Liver (tissue), 9 donors: ENCODE results near the gene GINS2. TPM values are rescaled to one million over a fixed set of nuclear protein-coding genes. Genes with fewer than 3 reads are reported as not detected.

Experiments
- DNase-seq: peaks from one replicate; pipeline ENCODE4 v3.0.0-alpha.2; 2017; ENCODE audit warnings: low spot score
- H3K27ac ChIP-seq, 2 donors: one replicate each; pipeline ENCODE4 v1.7.0; 2013; ENCODE audit warnings: inconsistent platforms in 2 of 2, low read length in 2 of 2, control low read depth in 1 of 2, low read depth in 1 of 2, mild to moderate bottlenecking in 1 of 2
- H3K27me3 ChIP-seq, 4 donors: one replicate each; pipeline versions ENCODE4 v1.6.1 to v1.7.0; 2013; ENCODE audit warnings: low read length in 3 of 4, inconsistent platforms in 1 of 4, mild to moderate bottlenecking in 1 of 4, moderate library complexity in 1 of 4; ENCODE audit not compliant: control insufficient read depth in 4 of 4, insufficient read depth in 4 of 4
- H3K36me3 ChIP-seq, 4 donors: one replicate each; pipeline versions ENCODE4 v1.6.1 to v1.7.0; 2013; ENCODE audit warnings: low read length in 3 of 4, mild to moderate bottlenecking in 3 of 4, low read depth in 1 of 4, moderate library complexity in 1 of 4; ENCODE audit not compliant: control insufficient read depth in 4 of 4, insufficient read depth in 3 of 4
- H3K4me1 ChIP-seq, 4 donors: one replicate each; pipeline versions ENCODE4 v1.6.1 to v1.7.0; 2013; ENCODE audit warnings: low read length in 3 of 4, mild to moderate bottlenecking in 3 of 4, moderate library complexity in 1 of 4; ENCODE audit not compliant: control insufficient read depth in 4 of 4, insufficient read depth in 4 of 4
- H3K4me3 ChIP-seq, 3 donors: one replicate each; pipeline versions ENCODE4 v1.6.1 to v1.7.0; 2013; ENCODE audit warnings: low read length in 3 of 3, control low read depth in 1 of 3, low read depth in 1 of 3, mild to moderate bottlenecking in 1 of 3
- H3K9ac ChIP-seq, 2 donors: one replicate each; pipeline ENCODE4 v1.7.0; 2013; ENCODE audit warnings: low read length in 2 of 2, mild to moderate bottlenecking in 2 of 2, moderate library complexity in 2 of 2, control low read depth in 1 of 2, low read depth in 1 of 2
- H3K9me3 ChIP-seq, 4 donors: one replicate each; pipeline versions ENCODE4 v1.6.1 to v1.7.0; 2013; ENCODE audit warnings: low read length in 3 of 4; ENCODE audit not compliant: control insufficient read depth in 4 of 4
- EGR1 ChIP-seq, 2 donors: IDR thresholded peaks; 2 replicates each; pipeline ENCODE4 v1.6.1; 2016 to 2018; ENCODE audit warnings: antibody characterized with exemption in 2 of 2, low read depth in 2 of 2
- FOXA1 ChIP-seq: IDR thresholded peaks from 2 replicates; pipeline ENCODE4 v1.6.1; 2016; ENCODE audit warnings: antibody characterized with exemption
- FOXA2 ChIP-seq: IDR thresholded peaks from 2 replicates; pipeline ENCODE4 v1.6.1; 2016; ENCODE audit warnings: antibody characterized with exemption
- GABPA ChIP-seq, 2 donors: IDR thresholded peaks in 1 of 2; conservative IDR thresholded peaks in 1 of 2; 2 replicates each; pipeline ENCODE4 v1.6.1; 2016; ENCODE audit warnings: antibody characterized with exemption in 2 of 2, mild to moderate bottlenecking in 1 of 2, moderate library complexity in 1 of 2
- HNF4A ChIP-seq, 2 donors: conservative IDR thresholded peaks; 2 replicates each; pipeline ENCODE4 v1.6.1; 2016; ENCODE audit warnings: antibody characterized with exemption in 2 of 2, mild to moderate bottlenecking in 2 of 2
- HNF4G ChIP-seq: IDR thresholded peaks from 2 replicates; pipeline ENCODE4 v1.6.1; 2016; ENCODE audit warnings: antibody characterized with exemption
- JUND ChIP-seq, 2 donors: IDR thresholded peaks; 2 replicates each; pipeline ENCODE4 v1.6.1; 2016; ENCODE audit warnings: antibody characterized with exemption in 2 of 2
- NR2F2 ChIP-seq: IDR thresholded peaks from 2 replicates; pipeline ENCODE4 v1.6.1; 2016; ENCODE audit warnings: antibody characterized with exemption
- RAD21 ChIP-seq, 2 donors: IDR thresholded peaks; 2 replicates each; pipeline ENCODE4 v1.6.1; 2016; ENCODE audit warnings: antibody characterized with exemption in 2 of 2, mild to moderate bottlenecking in 2 of 2
- RXRA ChIP-seq, 2 donors: IDR thresholded peaks; 2 replicates each; pipeline ENCODE4 v1.6.1; 2017 to 2018; ENCODE audit warnings: antibody characterized with exemption in 2 of 2, mild to moderate bottlenecking in 1 of 2
- TAF1 ChIP-seq: conservative IDR thresholded peaks from 2 replicates; pipeline ENCODE4 v1.6.1; 2016; ENCODE audit warnings: antibody characterized with exemption, mild to moderate bottlenecking
- WGBS: extraction: QIAGEN DNeasy Blood & Tissue Kit; methylation state at CpG from one replicate; pipeline ENCODE4 v1.1.7; 2013; 5-methylcytosine and 5-hydroxymethylcytosine counted together
- polyA plus RNA-seq, 2 donors: library from polyadenylated mRNA; stranded (reverse) in 1 of 2; unstranded in 1 of 2; fragments of 200-250 nt in 1 of 2; fragments of >200 nt in 1 of 2; fragmentation: Nextera tagmentation in 1 of 2; extraction: Ambion mirVana in 1 of 2; gene quantifications; one replicate each; pipeline versions ENCODE4 v1.2.1 to v1.2.3, GENCODE V29; 2013 to 2015
- total RNA-seq, 2 donors: library from RNA; depleted of rRNA; stranded (reverse); fragments of >200 nt; gene quantifications; one replicate each; pipeline ENCODE4 v1.2.3, GENCODE V29; 2014
- TF ChIP-seq, protein P1 (sequence below): fragments of 150-350 bp; IDR thresholded peaks from 2 replicates; pipeline ENCODE4 v1.5.1; 2017; ENCODE audit warnings: improper control_type of control experiment, low read depth, low read length; ENCODE audit not compliant: missing input control
- TF ChIP-seq, protein P2 (sequence below): IDR thresholded peaks from 2 replicates; pipeline ENCODE4 v1.6.1; 2016; ENCODE audit warnings: antibody characterized with exemption
- TF ChIP-seq, protein P3 (sequence below): IDR thresholded peaks from 2 replicates; pipeline ENCODE4 v1.6.1; 2016; ENCODE audit warnings: antibody characterized with exemption
- TF ChIP-seq, protein P4 (sequence below): IDR thresholded peaks from 2 replicates; pipeline ENCODE4 v1.6.1; 2016; ENCODE audit warnings: antibody characterized with exemption, mild to moderate bottlenecking
- TF ChIP-seq, protein P5 (sequence below): IDR thresholded peaks from 2 replicates; pipeline ENCODE4 v1.6.1; 2016; ENCODE audit warnings: antibody characterized with exemption
- donor health status: healthy.
- donor health status: healthy.
- donor health status: healthy.
- donor health status: healthy.
- donor health status: healthy.

The GINS2 gene
- total and polyA plus RNA-seq, 4 donors, result 0.17 to 9.3 (median 0.86) TPM

DNA sequence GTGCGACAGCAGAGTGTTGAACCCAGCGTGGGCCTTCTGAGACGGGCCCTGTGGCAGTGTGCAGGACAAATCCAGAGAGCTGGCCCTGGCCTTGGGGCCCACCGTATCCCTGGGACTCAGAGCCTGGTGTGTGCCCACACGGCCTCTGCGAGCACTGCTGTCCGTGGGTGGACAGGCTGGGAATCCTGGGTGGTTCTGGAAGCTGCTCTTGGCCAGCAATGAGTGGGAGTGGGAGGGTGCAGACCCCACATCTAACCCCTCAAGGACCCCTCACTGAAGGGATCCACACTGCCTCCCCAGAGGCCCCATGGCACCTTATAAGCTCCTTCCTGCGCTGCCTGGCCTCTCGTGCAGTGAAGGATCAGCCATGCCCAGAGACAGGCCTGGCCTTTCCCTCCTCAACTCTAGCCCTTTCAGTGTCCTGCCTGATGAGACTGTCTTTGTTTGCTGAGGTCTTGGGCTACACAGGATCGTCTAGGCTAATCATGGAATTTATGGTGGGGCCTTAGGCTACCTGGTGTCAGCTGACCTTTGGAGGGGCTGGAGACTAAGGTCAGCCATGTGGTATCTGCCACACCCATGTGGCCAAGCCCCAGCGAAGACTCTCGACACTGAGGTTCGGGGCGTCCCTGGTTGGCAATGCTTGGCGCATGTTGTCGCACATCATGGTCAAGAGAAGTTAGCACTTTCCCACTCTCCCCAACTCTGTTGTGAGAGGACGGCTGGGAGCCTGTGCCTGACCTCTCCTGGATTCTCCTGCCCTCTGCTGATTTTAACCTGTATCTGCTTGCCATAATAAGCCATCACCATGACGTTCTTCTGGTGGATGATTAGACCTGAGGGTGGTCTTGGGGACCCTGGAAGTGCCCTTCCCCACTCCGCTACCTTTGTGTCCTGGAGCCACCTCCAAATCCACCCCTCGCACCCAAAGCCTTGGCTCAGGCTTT is 16.4 kb upstream of the GINS2 start:
- Histone ChIP-seq H3K27me3 (no peaks in the 10 kb centered on the region), H3K9me3 (no peaks in the 10 kb centered on the region), H3K27ac (no peak overlapping the region), H3K4me1 (no peaks in the 10 kb centered on the region), H3K4me3 (no peak overlapping the region), H3K36me3 (no peaks in the 10 kb centered on the region), H3K9ac (no peak overlapping the region)
- no peak for TF ChIP-seq HNF4G
- peak; percentile 63 to 72 for TF ChIP-seq RAD21 (IDR thresholded peaks at IDR 0.05)
- no peak for TF ChIP-seq GABPA (IDR thresholded peaks at IDR 0.05 in 1 of 2, conservative IDR thresholded peaks at IDR 0.05 in 1 of 2)
- no peak for TF ChIP-seq FOXA1
- TF ChIP-seq, protein P1, sequence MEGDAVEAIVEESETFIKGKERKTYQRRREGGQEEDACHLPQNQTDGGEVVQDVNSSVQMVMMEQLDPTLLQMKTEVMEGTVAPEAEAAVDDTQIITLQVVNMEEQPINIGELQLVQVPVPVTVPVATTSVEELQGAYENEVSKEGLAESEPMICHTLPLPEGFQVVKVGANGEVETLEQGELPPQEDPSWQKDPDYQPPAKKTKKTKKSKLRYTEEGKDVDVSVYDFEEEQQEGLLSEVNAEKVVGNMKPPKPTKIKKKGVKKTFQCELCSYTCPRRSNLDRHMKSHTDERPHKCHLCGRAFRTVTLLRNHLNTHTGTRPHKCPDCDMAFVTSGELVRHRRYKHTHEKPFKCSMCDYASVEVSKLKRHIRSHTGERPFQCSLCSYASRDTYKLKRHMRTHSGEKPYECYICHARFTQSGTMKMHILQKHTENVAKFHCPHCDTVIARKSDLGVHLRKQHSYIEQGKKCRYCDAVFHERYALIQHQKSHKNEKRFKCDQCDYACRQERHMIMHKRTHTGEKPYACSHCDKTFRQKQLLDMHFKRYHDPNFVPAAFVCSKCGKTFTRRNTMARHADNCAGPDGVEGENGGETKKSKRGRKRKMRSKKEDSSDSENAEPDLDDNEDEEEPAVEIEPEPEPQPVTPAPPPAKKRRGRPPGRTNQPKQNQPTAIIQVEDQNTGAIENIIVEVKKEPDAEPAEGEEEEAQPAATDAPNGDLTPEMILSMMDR, result peak; percentile 26
- TF ChIP-seq RXRA (IDR thresholded peaks at IDR 0.05), result no peak
- TF ChIP-seq, protein P2, sequence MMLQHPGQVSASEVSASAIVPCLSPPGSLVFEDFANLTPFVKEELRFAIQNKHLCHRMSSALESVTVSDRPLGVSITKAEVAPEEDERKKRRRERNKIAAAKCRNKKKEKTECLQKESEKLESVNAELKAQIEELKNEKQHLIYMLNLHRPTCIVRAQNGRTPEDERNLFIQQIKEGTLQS, result no peak
- WGBS, result 85% methylated on average over 20 of the region's 20 CpGs
- no peak for DNase-seq

DNA sequence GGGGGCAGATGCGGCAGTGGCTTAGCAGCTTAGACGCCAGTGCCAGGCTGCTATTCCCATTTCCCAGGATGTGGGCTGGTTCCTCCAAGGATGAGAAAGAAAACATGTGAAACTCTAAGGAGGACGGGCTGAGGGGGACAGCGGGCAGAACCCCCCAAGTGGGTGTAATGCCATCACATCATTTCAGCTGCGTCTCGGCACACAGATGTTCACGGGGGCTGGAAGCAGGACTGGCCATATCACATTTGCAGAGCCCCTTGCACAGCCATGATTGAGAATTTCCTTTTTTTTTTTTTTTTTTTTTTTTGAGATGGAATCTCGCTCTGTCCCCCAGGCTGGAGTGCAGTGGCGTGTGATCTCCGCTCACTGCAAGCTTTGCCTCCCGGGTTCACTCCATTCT is 15.3 kb upstream of the GINS2 start:
- Histone ChIP-seq H3K4me1 (no peaks in the 10 kb centered on the region), H3K27ac (no peak overlapping the region), H3K27me3 (no peaks in the 10 kb centered on the region), H3K9me3 (no peaks in the 10 kb centered on the region), H3K36me3 (no peaks in the 10 kb centered on the region), H3K9ac (no peak overlapping the region), H3K4me3 (no peak overlapping the region)
- TF ChIP-seq GABPA (IDR thresholded peaks at IDR 0.05 in 1 of 2, conservative IDR thresholded peaks at IDR 0.05 in 1 of 2), result no peak
- TF ChIP-seq, protein P3, sequence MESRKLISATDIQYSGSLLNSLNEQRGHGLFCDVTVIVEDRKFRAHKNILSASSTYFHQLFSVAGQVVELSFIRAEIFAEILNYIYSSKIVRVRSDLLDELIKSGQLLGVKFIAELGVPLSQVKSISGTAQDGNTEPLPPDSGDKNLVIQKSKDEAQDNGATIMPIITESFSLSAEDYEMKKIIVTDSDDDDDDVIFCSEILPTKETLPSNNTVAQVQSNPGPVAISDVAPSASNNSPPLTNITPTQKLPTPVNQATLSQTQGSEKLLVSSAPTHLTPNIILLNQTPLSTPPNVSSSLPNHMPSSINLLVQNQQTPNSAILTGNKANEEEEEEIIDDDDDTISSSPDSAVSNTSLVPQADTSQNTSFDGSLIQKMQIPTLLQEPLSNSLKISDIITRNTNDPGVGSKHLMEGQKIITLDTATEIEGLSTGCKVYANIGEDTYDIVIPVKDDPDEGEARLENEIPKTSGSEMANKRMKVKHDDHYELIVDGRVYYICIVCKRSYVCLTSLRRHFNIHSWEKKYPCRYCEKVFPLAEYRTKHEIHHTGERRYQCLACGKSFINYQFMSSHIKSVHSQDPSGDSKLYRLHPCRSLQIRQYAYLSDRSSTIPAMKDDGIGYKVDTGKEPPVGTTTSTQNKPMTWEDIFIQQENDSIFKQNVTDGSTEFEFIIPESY, result no peak
- no peak for TF ChIP-seq TAF1
- no peak for TF ChIP-seq EGR1 (IDR thresholded peaks at IDR 0.05; ENCODE audit: low read depth in 2 of 2)
- no peak for TF ChIP-seq FOXA2
- TF ChIP-seq NR2F2, result no peak
- TF ChIP-seq, protein P2, result no peak
- no peak for TF ChIP-seq JUND (IDR thresholded peaks at IDR 0.05)
- TF ChIP-seq HNF4A (conservative IDR thresholded peaks at IDR 0.05), result no peak
- TF ChIP-seq, protein P4, sequence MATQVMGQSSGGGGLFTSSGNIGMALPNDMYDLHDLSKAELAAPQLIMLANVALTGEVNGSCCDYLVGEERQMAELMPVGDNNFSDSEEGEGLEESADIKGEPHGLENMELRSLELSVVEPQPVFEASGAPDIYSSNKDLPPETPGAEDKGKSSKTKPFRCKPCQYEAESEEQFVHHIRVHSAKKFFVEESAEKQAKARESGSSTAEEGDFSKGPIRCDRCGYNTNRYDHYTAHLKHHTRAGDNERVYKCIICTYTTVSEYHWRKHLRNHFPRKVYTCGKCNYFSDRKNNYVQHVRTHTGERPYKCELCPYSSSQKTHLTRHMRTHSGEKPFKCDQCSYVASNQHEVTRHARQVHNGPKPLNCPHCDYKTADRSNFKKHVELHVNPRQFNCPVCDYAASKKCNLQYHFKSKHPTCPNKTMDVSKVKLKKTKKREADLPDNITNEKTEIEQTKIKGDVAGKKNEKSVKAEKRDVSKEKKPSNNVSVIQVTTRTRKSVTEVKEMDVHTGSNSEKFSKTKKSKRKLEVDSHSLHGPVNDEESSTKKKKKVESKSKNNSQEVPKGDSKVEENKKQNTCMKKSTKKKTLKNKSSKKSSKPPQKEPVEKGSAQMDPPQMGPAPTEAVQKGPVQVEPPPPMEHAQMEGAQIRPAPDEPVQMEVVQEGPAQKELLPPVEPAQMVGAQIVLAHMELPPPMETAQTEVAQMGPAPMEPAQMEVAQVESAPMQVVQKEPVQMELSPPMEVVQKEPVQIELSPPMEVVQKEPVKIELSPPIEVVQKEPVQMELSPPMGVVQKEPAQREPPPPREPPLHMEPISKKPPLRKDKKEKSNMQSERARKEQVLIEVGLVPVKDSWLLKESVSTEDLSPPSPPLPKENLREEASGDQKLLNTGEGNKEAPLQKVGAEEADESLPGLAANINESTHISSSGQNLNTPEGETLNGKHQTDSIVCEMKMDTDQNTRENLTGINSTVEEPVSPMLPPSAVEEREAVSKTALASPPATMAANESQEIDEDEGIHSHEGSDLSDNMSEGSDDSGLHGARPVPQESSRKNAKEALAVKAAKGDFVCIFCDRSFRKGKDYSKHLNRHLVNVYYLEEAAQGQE, result no peak
- TF ChIP-seq, protein P1, result no peak
- TF ChIP-seq, protein P5, sequence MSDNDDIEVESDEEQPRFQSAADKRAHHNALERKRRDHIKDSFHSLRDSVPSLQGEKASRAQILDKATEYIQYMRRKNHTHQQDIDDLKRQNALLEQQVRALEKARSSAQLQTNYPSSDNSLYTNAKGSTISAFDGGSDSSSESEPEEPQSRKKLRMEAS, result no peak
- TF ChIP-seq RXRA (IDR thresholded peaks at IDR 0.05), result no peak
- TF ChIP-seq FOXA1, result no peak
- no peak for DNase-seq
- 94% methylated on average over 11 of the region's 11 CpGs for WGBS
